ENCODE data around the gene PRPS1L1.

The PRPS1L1 gene

DNA sequence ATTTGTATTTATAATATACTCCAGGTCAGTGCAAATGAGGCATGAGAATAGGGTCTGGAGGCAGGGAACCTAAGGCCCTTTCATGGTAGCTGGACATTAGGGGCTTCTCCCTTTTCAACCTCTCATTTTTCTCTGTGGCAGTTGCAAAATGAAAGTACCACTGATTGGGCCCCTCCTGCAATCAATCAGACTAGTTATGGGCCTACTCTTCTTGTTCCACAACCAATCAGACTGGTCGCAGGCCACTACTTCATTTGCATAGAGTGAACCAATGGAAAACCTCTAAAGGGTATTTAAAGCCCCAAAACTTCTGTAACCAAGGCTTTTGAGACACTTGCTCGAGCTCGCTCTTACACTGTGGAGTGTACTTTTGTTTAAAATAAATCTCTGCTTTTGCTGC is 10.0 kb upstream of the PRPS1L1 start:
- Histone ChIP-seq H3K9me3 (ENCODE audit: insufficient read depth, low read length) (no peaks in the 10 kb centered on the region), H3K4me3 (ENCODE audit: insufficient read length, low read depth) (no peak overlapping the region), H3K36me3 (ENCODE audit: insufficient read depth, insufficient read length, low read length) (no peaks in the 10 kb centered on the region), H3K9ac (ENCODE audit: insufficient read length, low read depth) (no peak overlapping the region), H3K4me1 (ENCODE audit: insufficient read depth, insufficient read length) (no peaks in the 10 kb centered on the region), H3K27me3 (ENCODE audit: insufficient read depth, insufficient read length) (no peaks in the 10 kb centered on the region)
- DNase-seq (ENCODE audit: low read depth, low spot score), result no peak
- no peak for TF ChIP-seq ZNF274 (IDR thresholded peaks at IDR 0.05; ENCODE audit: low read depth, low read length)
- TF ChIP-seq SUZ12 (IDR thresholded peaks at IDR 0.05; ENCODE audit: extremely low read depth, insufficient read depth, insufficient read length), result no peak
- no peak for TF ChIP-seq YY1 (IDR thresholded peaks at IDR 0.05; ENCODE audit: insufficient read depth, insufficient read length)

DNA sequence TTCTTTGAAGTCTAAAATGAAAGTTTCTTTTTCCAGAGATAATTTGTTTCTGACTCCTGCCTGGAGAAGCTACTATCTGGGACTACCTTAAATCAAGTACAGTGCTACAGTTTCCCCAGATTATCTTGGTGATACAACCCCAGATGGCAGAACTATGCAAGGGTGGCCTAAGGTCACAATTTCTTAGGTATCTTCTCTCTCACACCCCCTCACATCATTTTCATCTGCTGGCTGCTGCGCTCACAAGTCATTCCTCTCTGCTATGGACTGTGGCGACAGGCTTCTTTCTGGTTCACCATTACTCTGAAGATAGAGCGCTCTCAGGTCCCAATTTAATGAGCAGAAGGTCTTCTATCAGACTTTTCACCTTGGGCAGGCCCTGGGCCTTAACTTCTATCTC is 9.1 kb upstream of the PRPS1L1 start:
- no peak overlapping the region for H3K9ac ChIP-seq (ENCODE audit: insufficient read length, low read depth)
- TF ChIP-seq ZNF274 (IDR thresholded peaks at IDR 0.05; ENCODE audit: low read depth, low read length) (no peak), YY1 (IDR thresholded peaks at IDR 0.05; ENCODE audit: insufficient read depth, insufficient read length) (no peak), SUZ12 (IDR thresholded peaks at IDR 0.05; ENCODE audit: extremely low read depth, insufficient read depth, insufficient read length) (no peak)
- H3K27me3 ChIP-seq (ENCODE audit: insufficient read depth, insufficient read length), result no peaks in the 10 kb centered on the region
- no peaks in the 10 kb centered on the region for H3K36me3 ChIP-seq (ENCODE audit: insufficient read depth, insufficient read length, low read length)
- no peaks in the 10 kb centered on the region for H3K9me3 ChIP-seq (ENCODE audit: insufficient read depth, low read length)
- no peak overlapping the region for H3K4me3 ChIP-seq (ENCODE audit: insufficient read length, low read depth)
- DNase-seq (ENCODE audit: low read depth, low spot score), result no peak
- no peaks in the 10 kb centered on the region for H3K4me1 ChIP-seq (ENCODE audit: insufficient read depth, insufficient read length)

GRCh38 chr7:18030758-18031157 is 3.1 kb upstream of the PRPS1L1 start:
- no peak for TF ChIP-seq ZNF274 (IDR thresholded peaks at IDR 0.05; ENCODE audit: low read depth, low read length)
- TF ChIP-seq SUZ12 (IDR thresholded peaks at IDR 0.05; ENCODE audit: extremely low read depth, insufficient read depth, insufficient read length), result no peak
- TF ChIP-seq YY1 (IDR thresholded peaks at IDR 0.05; ENCODE audit: insufficient read depth, insufficient read length), result no peak
- H3K4me3 ChIP-seq (ENCODE audit: insufficient read length, low read depth), result no peak overlapping the region
- no peaks in the 10 kb centered on the region for H3K9me3 ChIP-seq (ENCODE audit: insufficient read depth, low read length)
- H3K4me1 ChIP-seq (ENCODE audit: insufficient read depth, insufficient read length), result no peaks in the 10 kb centered on the region
- H3K36me3 ChIP-seq (ENCODE audit: insufficient read depth, insufficient read length, low read length), result no peaks in the 10 kb centered on the region
- DNase-seq (ENCODE audit: low read depth, low spot score), result no peak
- H3K9ac ChIP-seq (ENCODE audit: insufficient read length, low read depth), result no peak overlapping the region
- H3K27me3 ChIP-seq (ENCODE audit: insufficient read depth, insufficient read length), result no peaks in the 10 kb centered on the region

DNA sequence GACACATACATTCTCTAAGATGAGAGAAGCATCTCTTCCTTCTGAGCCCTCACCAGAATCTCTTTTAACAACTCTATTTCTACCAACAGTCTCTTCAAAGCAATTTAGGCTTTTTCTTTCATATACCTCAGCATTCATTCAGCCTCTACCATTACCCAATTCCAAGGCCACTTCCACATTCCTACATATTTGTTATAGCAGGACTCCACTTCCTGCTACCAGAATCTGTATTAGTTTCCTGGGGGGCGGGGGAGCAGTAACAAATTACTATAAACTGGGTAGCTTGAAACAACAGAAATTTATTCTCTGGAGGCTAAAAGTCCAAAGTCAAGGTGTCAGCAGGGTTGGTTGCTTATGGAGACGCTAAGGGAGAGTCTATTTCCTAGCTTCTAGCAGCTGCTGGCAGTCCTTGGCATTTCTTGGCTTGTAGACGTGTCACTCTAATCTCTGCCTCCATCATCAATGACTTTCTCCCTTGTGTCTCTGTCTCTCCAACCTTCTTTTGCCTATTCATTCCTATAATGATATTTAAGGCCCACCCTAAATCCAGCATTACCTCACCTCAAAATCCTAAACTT is 7.4 kb downstream of the PRPS1L1 start:
- Histone ChIP-seq H3K4me1 (ENCODE audit: insufficient read depth, insufficient read length) (no peaks in the 10 kb centered on the region), H3K36me3 (ENCODE audit: insufficient read depth, insufficient read length, low read length) (no peaks in the 10 kb centered on the region), H3K9me3 (ENCODE audit: insufficient read depth, low read length) (no peaks in the 10 kb centered on the region), H3K27me3 (ENCODE audit: insufficient read depth, insufficient read length) (no peaks in the 10 kb centered on the region), H3K4me3 (ENCODE audit: insufficient read length, low read depth) (no peak overlapping the region), H3K9ac (ENCODE audit: insufficient read length, low read depth) (no peak overlapping the region)
- no peak for DNase-seq (ENCODE audit: low read depth, low spot score)
- TF ChIP-seq YY1 (IDR thresholded peaks at IDR 0.05; ENCODE audit: insufficient read depth, insufficient read length), result no peak
- TF ChIP-seq SUZ12 (IDR thresholded peaks at IDR 0.05; ENCODE audit: extremely low read depth, insufficient read depth, insufficient read length), result no peak
- no peak for TF ChIP-seq ZNF274 (IDR thresholded peaks at IDR 0.05; ENCODE audit: low read depth, low read length)

DNA sequence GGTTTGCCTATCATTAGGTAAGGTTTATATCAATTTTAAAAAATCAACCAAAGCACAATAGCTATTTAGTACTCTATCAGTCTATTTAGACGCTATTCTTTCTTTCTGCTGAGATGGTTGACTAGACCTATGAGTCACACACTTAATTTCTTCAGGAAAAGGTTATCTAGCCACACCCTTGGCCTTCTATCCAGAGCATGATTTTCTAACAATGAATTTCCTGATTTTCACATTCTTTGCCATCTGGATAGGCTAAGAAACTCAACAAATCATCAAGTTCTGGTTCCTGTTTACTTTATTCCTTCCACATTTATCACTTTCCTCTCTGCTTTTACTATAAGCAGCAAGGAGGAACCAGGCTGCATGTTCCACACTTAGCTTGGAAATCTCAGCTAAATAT is 8.1 kb downstream of the PRPS1L1 start:
- H3K9me3 ChIP-seq (ENCODE audit: insufficient read depth, low read length), result no peaks in the 10 kb centered on the region
- TF ChIP-seq SUZ12 (IDR thresholded peaks at IDR 0.05; ENCODE audit: extremely low read depth, insufficient read depth, insufficient read length), result no peak
- TF ChIP-seq ZNF274 (IDR thresholded peaks at IDR 0.05; ENCODE audit: low read depth, low read length), result no peak
- TF ChIP-seq YY1 (IDR thresholded peaks at IDR 0.05; ENCODE audit: insufficient read depth, insufficient read length), result no peak
- no peaks in the 10 kb centered on the region for H3K36me3 ChIP-seq (ENCODE audit: insufficient read depth, insufficient read length, low read length)
- H3K27me3 ChIP-seq (ENCODE audit: insufficient read depth, insufficient read length), result no peaks in the 10 kb centered on the region
- no peak overlapping the region for H3K4me3 ChIP-seq (ENCODE audit: insufficient read length, low read depth)
- H3K9ac ChIP-seq (ENCODE audit: insufficient read length, low read depth), result no peak overlapping the region
- no peaks in the 10 kb centered on the region for H3K4me1 ChIP-seq (ENCODE audit: insufficient read depth, insufficient read length)
- no peak for DNase-seq (ENCODE audit: low read depth, low spot score)

- Histone ChIP-seq H3K4me3 (ENCODE audit: insufficient read length, low read depth) (no peak overlapping the region), H3K36me3 (ENCODE audit: insufficient read depth, insufficient read length, low read length) (no peaks in the 10 kb centered on the region), H3K27me3 (ENCODE audit: insufficient read depth, insufficient read length) (no peaks in the 10 kb centered on the region), H3K9ac (ENCODE audit: insufficient read length, low read depth) (no peak overlapping the region), H3K9me3 (ENCODE audit: insufficient read depth, low read length) (no peaks in the 10 kb centered on the region), H3K4me1 (ENCODE audit: insufficient read depth, insufficient read length) (no peaks in the 10 kb centered on the region)
- no peak for TF ChIP-seq SUZ12 (IDR thresholded peaks at IDR 0.05; ENCODE audit: extremely low read depth, insufficient read depth, insufficient read length)
- TF ChIP-seq ZNF274 (IDR thresholded peaks at IDR 0.05; ENCODE audit: low read depth, low read length), result no peak
- TF ChIP-seq YY1 (IDR thresholded peaks at IDR 0.05; ENCODE audit: insufficient read depth, insufficient read length), result no peak
- no peak for DNase-seq (ENCODE audit: low read depth, low spot score)
Observed at GRCh38 chr7:18018296-18019215, 9.1 kb downstream of the PRPS1L1 start.
